B cell (primary cell): Measurements from ENCODE around the gene CCL17. TPM values are rescaled to one million over a fixed set of nuclear protein-coding genes. Genes with fewer than 3 reads are reported as not detected.

Experiments
- ATAC-seq: fragments of 200-7000 bp; cut with Tn5 transposase; one replicate; pipeline ENCODE4 v1.10.0; 2021; ENCODE audit warnings: low read depth, mild to moderate bottlenecking, moderate number of reproducible peaks, moderate library complexity
- CTCF ChIA-PET: fragments of 350-600 bp; sonication (Branson Sonifier 250); formaldehyde crosslinking; loops from one replicate; lab custom pipeline; 2021; ENCODE audit warnings: antibody characterized with exemption, inconsistent platforms; lab: Charles Lee
- POLR2A ChIA-PET: fragments of 350-600 bp; sonication (Branson Sonifier 250); formaldehyde crosslinking; loops from one replicate; lab custom pipeline; 2021; ENCODE audit warnings: antibody characterized with exemption; lab: Charles Lee
- DNase-seq: peaks from one replicate; pipeline ENCODE4 v3.0.0; 2013
- H2AFZ ChIP-seq: 2 replicates; pipeline ENCODE4 v1.6.1; 2012; ENCODE audit warnings: mild to moderate bottlenecking, low read depth, low read length; ENCODE audit not compliant: insufficient read depth, poor library complexity, severe bottlenecking
- H3K27ac ChIP-seq, 2 donors: 1 replicate in 1 of 2; 2 replicates in 1 of 2; pipeline ENCODE4 v1.5.1; 2012 to 2013; ENCODE audit warnings: low read length in 2 of 2, mild to moderate bottlenecking in 2 of 2, moderate library complexity in 1 of 2
- H3K27me3 ChIP-seq, 4 experiments: fragments of 200-600 bp in 1 of 4; sonication (generic) in 1 of 4; replicated peaks in 1 of 4; 1 replicate in 2 of 4; 2 replicates in 2 of 4; pipeline versions ENCODE4 v1.6.1 to v1.7.0; 2013 to 2016; ENCODE audit warnings: low read length in 3 of 4, mild to moderate bottlenecking in 2 of 4, mixed read lengths in 1 of 4, moderate library complexity in 1 of 4; ENCODE audit not compliant: insufficient read depth in 4 of 4, control insufficient read depth in 3 of 4; ENCODE audit errors: control extremely low read depth in 1 of 4
- H3K36me3 ChIP-seq, 2 experiments: replicated peaks in 1 of 2; 1 replicate in 1 of 2; 2 replicates in 1 of 2; pipeline versions ENCODE4 v1.6.1 to v1.7.1; 2013; ENCODE audit warnings: low read length in 1 of 2; ENCODE audit not compliant: insufficient read depth in 2 of 2, control insufficient read depth in 1 of 2; ENCODE audit errors: control extremely low read depth in 1 of 2, extremely low read depth in 1 of 2
- H3K4me1 ChIP-seq, 2 donors: fragments of 200-600 bp in 1 of 2; sonication (generic) in 1 of 2; 1 replicate in 1 of 2; 2 replicates in 1 of 2; pipeline versions ENCODE4 v1.5.1 to v1.6.1; 2013 to 2017; ENCODE audit warnings: low read length in 2 of 2; ENCODE audit not compliant: control insufficient read depth in 2 of 2, insufficient read depth in 2 of 2
- H3K4me2 ChIP-seq: replicated peaks from 2 replicates; pipeline ENCODE3; 2012; ENCODE audit warnings: mild to moderate bottlenecking, low read depth, low read length; ENCODE audit not compliant: poor library complexity, severe bottlenecking
- H3K4me3 ChIP-seq, 5 experiments: fragments of 200-600 bp in 1 of 5; sonication (generic) in 1 of 5; 1 replicate in 3 of 5; 2 replicates in 2 of 5; pipeline versions ENCODE4 v1.5.1 to v1.7.0; 2011 to 2016; ENCODE audit warnings: low read length in 4 of 5, mild to moderate bottlenecking in 4 of 5, low read depth in 2 of 5, control low read depth in 1 of 5, moderate library complexity in 1 of 5; ENCODE audit not compliant: insufficient read depth in 1 of 5; ENCODE audit errors: control extremely low read depth in 1 of 5, extremely low read depth in 1 of 5
- H3K79me2 ChIP-seq: fragments of 200-600 bp; sonication (generic); one replicate; pipeline ENCODE4 v1.6.0; 2016; ENCODE audit warnings: low read length; ENCODE audit not compliant: control insufficient read depth, insufficient read depth
- H3K9ac ChIP-seq: fragments of 200-600 bp; sonication (generic); 2 replicates; pipeline ENCODE4 v1.6.1; 2017; ENCODE audit warnings: mild to moderate bottlenecking, low read length, moderate library complexity
- H3K9me3 ChIP-seq, 3 donors: one replicate each; pipeline versions ENCODE4 v1.6.1 to v1.7.1; 2013; ENCODE audit warnings: low read length in 2 of 3; ENCODE audit not compliant: control insufficient read depth in 2 of 3, insufficient read depth in 1 of 3; ENCODE audit errors: control extremely low read depth in 1 of 3
- H4K20me1 ChIP-seq: 2 replicates; pipeline ENCODE4 v1.6.0; 2012; ENCODE audit warnings: mild to moderate bottlenecking, low read length; ENCODE audit not compliant: insufficient read depth, control insufficient read depth, poor library complexity, severe bottlenecking
- H3K27ac Mint-ChIP-seq: one replicate; pipeline ENCODE4 v1.8.0; 2021; ENCODE audit warnings: mixed read lengths
- H3K27me3 Mint-ChIP-seq: one replicate; pipeline ENCODE4 v1.8.0; 2021; ENCODE audit warnings: mixed read lengths
- H3K4me1 Mint-ChIP-seq: one replicate; pipeline ENCODE4 v1.8.0; 2021; ENCODE audit warnings: mixed read lengths
- H3K4me3 Mint-ChIP-seq: one replicate; pipeline ENCODE4 v1.8.0; 2021; ENCODE audit warnings: mixed read lengths
- H3K9me3 Mint-ChIP-seq: one replicate; pipeline ENCODE4 v1.8.0; 2022; ENCODE audit warnings: mixed read lengths; ENCODE audit not compliant: insufficient read depth
- EZH2 ChIP-seq: IDR thresholded peaks from 2 replicates; pipeline ENCODE4 v1.6.1; 2012; ENCODE audit warnings: borderline replicate concordance, low read depth, mild to moderate bottlenecking, moderate library complexity, low read length; ENCODE audit not compliant: insufficient read depth, poor library complexity, severe bottlenecking
- WGBS: methylation state at CpG from one replicate; pipeline ENCODE4 v1.1.5; 2013; ENCODE audit warnings: missing lambda C conversion rate; ENCODE audit not compliant: insufficient coverage; 5-methylcytosine and 5-hydroxymethylcytosine counted together
- intact Hi-C: fragments of 100-400 bp; cut with micrococcal nuclease; formaldehyde crosslinking; loops from one replicate; pipeline ENCODE4 v1.10.0; 2022
- polyA plus RNA-seq: library from polyadenylated mRNA; depleted of rRNA; stranded (reverse); fragments of >200 nt; gene quantifications from 2 replicates; pipeline ENCODE4 v1.2.3, GENCODE V29; 2012
- total RNA-seq, 2 donors: library from RNA; stranded (reverse); fragments of 120-200 nt in 1 of 2; gene quantifications; 1 replicate in 1 of 2; 2 replicates in 1 of 2; pipeline versions ENCODE4 v1.2.3 to v1.2.4, GENCODE V29; 2013 to 2022
- TF ChIP-seq, protein P1 (sequence below): fragments of 200-600 bp; IDR thresholded peaks from one replicate; pipeline ENCODE4 v1.8.0; 2022; ENCODE audit warnings: antibody characterized with exemption, mild to moderate bottlenecking

The CCL17 gene
- total and polyA plus RNA-seq, 2 donors (not counting 1 experiment from before 2014, with no cell fraction given): not detected

DNA sequence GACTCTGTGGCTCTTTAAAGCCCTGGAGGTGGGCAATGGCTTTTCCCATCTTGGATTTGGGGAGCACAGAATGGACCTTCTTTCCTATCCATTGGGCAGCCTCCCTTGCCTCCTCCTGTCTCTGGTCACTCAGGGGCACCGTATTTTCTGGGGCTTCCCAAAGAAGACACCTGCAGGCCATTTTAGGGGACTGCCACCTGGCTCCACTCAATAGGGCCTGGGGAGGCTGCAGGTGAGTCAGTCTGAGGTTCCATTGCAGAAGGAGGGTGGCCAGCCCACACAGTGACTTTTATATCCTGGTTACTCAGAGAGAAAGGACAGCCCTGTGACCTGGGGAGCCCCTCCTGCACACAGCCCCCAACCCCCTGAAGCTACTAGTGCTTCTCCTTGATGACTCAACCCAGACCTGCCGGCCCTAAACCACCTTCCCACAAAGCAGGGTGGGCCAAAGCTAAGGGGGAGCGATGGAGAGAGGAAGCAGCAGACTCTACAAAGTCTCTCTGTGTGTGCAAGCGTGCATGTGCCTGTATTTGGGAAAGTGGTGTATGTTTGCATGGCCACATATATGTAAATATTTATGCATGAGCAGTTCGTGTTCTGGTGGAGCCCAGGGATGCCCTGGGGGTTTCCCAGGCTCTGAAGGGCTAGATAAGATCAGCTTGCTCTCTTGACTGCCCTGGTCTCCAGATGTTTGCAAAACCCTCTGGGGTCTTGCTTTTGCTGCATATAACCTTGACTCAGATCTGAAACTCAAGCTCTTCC lies 27.3 kb upstream of the CCL17 start:
- no peak overlapping the region for H2AFZ ChIP-seq
- DNase-seq: peak; percentile 66
- CTCF ChIA-PET: interaction anchor here (1.3 to 1.6 kb wide), 2 partner anchors 36 to 40 kb away, joined by 4 to 10 read pairs; no protein-coding TSS in a partner anchor
- intact Hi-C loops: loop anchor here (1.0 kb wide), 1 partner anchor 36 kb away; no protein-coding TSS in a partner anchor
- H3K4me2 ChIP-seq: peak overlapping the region; percentile 43
- peaks cover 0 to 5% (median 0%) of the 10 kb centered on the region in 4 experiments for H3K27me3 ChIP-seq
- peaks cover 30% of the 10 kb centered on the region for H3K4me1 Mint-ChIP-seq
- H3K4me3 ChIP-seq: no peak overlapping the region
- peaks cover 21 to 28% of the 10 kb centered on the region in 2 donors for H3K4me1 ChIP-seq
- H3K4me3 Mint-ChIP-seq: peak overlapping the region; percentile 40
- ATAC-seq: peak; percentile 65
- H3K9me3 Mint-ChIP-seq: no peaks in the 10 kb centered on the region
- no peak overlapping the region for H3K27ac ChIP-seq
- POLR2A ChIA-PET: interaction anchor here (1.0 kb wide), 1 partner anchor 36 kb away, joined by 4 read pairs; no protein-coding TSS in a partner anchor
- TF ChIP-seq EZH2: no peak
- TF ChIP-seq, protein P1, sequence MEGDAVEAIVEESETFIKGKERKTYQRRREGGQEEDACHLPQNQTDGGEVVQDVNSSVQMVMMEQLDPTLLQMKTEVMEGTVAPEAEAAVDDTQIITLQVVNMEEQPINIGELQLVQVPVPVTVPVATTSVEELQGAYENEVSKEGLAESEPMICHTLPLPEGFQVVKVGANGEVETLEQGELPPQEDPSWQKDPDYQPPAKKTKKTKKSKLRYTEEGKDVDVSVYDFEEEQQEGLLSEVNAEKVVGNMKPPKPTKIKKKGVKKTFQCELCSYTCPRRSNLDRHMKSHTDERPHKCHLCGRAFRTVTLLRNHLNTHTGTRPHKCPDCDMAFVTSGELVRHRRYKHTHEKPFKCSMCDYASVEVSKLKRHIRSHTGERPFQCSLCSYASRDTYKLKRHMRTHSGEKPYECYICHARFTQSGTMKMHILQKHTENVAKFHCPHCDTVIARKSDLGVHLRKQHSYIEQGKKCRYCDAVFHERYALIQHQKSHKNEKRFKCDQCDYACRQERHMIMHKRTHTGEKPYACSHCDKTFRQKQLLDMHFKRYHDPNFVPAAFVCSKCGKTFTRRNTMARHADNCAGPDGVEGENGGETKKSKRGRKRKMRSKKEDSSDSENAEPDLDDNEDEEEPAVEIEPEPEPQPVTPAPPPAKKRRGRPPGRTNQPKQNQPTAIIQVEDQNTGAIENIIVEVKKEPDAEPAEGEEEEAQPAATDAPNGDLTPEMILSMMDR: no peak
- no peaks in the 10 kb centered on the region for H4K20me1 ChIP-seq
- no peaks in the 10 kb centered on the region for H3K9me3 ChIP-seq
- no peaks in the 10 kb centered on the region for H3K79me2 ChIP-seq
- 21% methylated on average over 2 of the region's 5 CpGs for WGBS
- H3K27ac Mint-ChIP-seq: peak overlapping the region; percentile 75
- no peaks in the 10 kb centered on the region for H3K27me3 Mint-ChIP-seq
- H3K36me3 ChIP-seq: no peaks in the 10 kb centered on the region
- H3K9ac ChIP-seq: no peak overlapping the region

- Histone ChIP-seq H3K27me3 (no peaks in the 10 kb centered on the region), H3K27ac (no peak overlapping the region), H2AFZ (no peak overlapping the region), H3K9me3 (no peaks in the 10 kb centered on the region), H3K9ac (no peak overlapping the region), H4K20me1 (no peaks in the 10 kb centered on the region), H3K79me2 (no peaks in the 10 kb centered on the region), H3K36me3 (no peaks in the 10 kb centered on the region), H3K4me1 (peaks cover 34 to 43% of the 10 kb centered on the region in 2 donors), H3K4me3 (no peak overlapping the region), H3K4me2 (no peak overlapping the region)
- ATAC-seq (no peak), DNase-seq (no peak)
- Mint-ChIP-seq H3K4me3 (no peak overlapping the region), H3K9me3 (no peaks in the 10 kb centered on the region), H3K27ac (no peak overlapping the region), H3K4me1 (peaks cover 47% of the 10 kb centered on the region), H3K27me3 (no peaks in the 10 kb centered on the region)
- TF ChIP-seq, protein P1: no peak
- no peak for TF ChIP-seq EZH2
- WGBS: 97% methylated on average over 10 of the region's 10 CpGs
- ChIA-PET POLR2A (no interaction called here), CTCF (interaction anchor here (1.0 kb wide), 1 partner anchor 38 kb away, joined by 3 read pairs; no protein-coding TSS in a partner anchor)
- intact Hi-C loops: no loop called here
Measured at GRCh38 chr16:57379579-57379978, 25.0 kb upstream of the CCL17 start.
